Measurements from ENCODE around the gene KCNH1. TPM values are rescaled to one million over a fixed set of nuclear protein-coding genes. Genes with fewer than 3 reads are reported as not detected.

Gene KCNH1
- total RNA-seq, 1 donor from 2014 or later, result 3.2 TPM

DNA sequence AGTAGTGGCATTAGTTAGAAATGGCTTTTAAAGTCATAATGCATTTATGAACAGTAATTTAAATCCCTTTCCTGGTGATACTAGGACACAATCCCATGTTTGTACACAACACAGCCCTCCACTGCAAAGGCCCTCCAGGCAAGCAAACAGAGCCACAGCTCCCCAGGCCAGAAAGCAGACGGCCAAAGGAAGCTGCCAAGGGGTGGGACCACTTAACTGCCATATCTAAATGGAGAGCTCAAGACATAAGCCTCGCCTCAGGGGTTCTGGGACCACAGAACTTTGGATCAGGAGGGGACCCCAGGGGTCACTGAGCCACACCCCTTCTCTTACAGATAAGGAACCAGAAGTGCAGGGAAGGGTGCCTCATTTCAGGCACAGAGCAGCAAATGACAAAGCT is 189.7 kb downstream of the KCNH1 start:
- ATAC-seq, result no peak

GRCh38 chr1:210942513-210942912 is 191.4 kb downstream of the KCNH1 start:
- DNase-seq (ENCODE audit: low spot score) (no peak), ATAC-seq (no peak)
- intact Hi-C loops (cut with DNase I), result no loop called here

More for the DNA sequence above, 189.7 kb downstream of the KCNH1 start:
- no peak for DNase-seq (ENCODE audit: low spot score)
- intact Hi-C loops (cut with DNase I), result no loop called here

DNA sequence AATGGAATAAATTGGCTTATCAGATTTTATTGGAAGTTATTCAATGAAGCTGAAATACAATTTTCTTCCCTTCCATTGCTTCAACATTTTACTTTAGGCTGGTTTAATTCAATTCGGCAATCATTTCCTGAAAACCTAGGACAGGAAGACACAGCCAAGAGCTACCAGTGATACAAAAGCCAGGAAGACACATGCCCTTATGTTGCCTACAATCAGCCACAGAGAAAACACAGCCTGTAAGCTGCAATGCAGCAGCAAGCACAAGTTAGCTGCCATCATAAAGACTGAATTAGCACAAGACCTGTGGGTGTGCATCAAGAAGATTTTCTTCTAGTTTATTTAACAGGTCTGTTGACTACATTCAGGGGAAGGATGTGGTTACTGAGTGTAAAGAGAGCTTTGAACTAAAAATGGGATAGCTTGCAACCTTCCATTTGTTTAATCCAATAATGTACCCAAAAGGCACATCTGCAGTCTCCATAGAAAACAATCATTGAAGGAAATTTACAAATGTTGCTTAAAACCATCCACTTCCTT is 193.8 kb downstream of the KCNH1 start:
- DNase-seq (ENCODE audit: low spot score), result no peak
- intact Hi-C loops (cut with DNase I), result no loop called here
- no peak for ATAC-seq

GRCh38 chr1:210938416-210938925 is 195.5 kb downstream of the KCNH1 start:
- no peak for ATAC-seq

DNA sequence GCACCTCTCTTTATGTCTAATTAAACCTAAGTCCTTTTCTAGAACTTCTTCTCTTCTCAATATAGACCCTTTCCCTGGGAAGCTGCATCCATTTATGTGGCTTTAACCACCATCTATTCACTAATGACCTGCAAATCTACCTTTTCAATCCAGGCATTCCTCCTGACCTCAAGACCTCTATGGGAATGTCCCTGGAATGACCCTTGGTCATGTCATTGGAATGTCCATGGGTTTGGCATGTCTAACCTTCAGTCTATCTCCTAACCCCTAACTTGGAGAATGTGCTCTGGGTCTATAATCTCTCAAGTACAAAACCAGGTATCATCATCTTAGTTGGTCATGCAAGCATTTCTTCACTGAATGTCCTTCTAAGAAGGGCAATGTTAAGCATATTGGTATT is 196.1 kb downstream of the KCNH1 start:
- intact Hi-C loops (cut with DNase I), result no loop called here
- ATAC-seq (no peak), DNase-seq (ENCODE audit: low spot score) (no peak)

More at GRCh38 chr1:210938416-210938925, 195.5 kb downstream of the KCNH1 start:
- intact Hi-C loops (cut with DNase I), result no loop called here
- DNase-seq (ENCODE audit: low spot score), result no peak

DNA sequence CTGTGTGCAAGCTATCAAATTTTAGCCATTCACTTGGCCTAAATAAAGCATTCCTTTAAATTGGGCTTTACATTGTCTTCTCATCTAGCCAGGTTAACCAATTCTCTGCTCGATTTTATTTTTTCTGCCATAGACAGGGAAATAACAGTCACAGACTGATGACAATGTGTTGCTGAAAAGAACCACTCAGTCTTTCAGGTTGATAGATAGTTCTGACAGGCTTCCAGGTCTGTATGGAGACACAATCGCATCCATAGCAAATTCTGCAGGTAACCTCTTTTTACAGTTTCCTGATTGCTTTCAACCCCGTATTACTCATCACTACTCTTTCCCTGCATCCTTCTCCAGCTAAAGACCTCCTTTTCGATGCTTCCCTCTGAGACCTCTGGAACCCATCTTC is 198.0 kb downstream of the KCNH1 start:
- DNase-seq (ENCODE audit: low spot score), result no peak
- ATAC-seq, result no peak
- intact Hi-C loops (cut with DNase I), result no loop called here

GRCh38 chr1:210932104-210932503 is 201.8 kb downstream of the KCNH1 start:
- intact Hi-C loops (cut with DNase I), result no loop called here
- ATAC-seq (no peak), DNase-seq (ENCODE audit: low spot score) (no peak)

DNA sequence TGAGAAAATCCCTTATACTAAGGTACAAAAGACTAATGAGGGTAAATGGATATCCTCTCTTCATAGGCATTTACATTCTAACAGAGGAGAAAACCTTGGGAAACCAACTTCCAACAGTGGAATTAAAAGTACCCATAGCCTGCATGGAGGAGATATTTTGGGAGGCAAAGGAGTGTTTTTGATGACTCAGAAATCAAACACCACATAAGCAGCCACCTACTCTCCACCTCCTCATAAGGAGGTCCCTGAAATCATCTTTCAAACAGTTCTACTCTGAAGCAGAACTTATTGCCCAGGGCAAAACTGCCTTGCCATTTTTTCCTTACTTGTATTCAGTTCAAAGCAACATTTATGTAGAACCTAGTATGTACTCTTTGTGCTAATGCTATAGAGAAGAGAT is 211.3 kb downstream of the KCNH1 start:
- no peak for ATAC-seq
- DNase-seq (ENCODE audit: low spot score), result no peak
- intact Hi-C loops (cut with DNase I), result no loop called here

GRCh38 chr1:210920716-210921694 is 212.9 kb downstream of the KCNH1 start:
- ATAC-seq (no peak), DNase-seq (ENCODE audit: low spot score) (no peak)
- intact Hi-C loops (cut with DNase I), result no loop called here

- ATAC-seq (no peak), DNase-seq (ENCODE audit: low spot score) (no peak)
- intact Hi-C loops (cut with DNase I), result no loop called here
These were observed 213.7 kb downstream of the KCNH1 start for GRCh38 chr1:210920258-210920657.

DNA sequence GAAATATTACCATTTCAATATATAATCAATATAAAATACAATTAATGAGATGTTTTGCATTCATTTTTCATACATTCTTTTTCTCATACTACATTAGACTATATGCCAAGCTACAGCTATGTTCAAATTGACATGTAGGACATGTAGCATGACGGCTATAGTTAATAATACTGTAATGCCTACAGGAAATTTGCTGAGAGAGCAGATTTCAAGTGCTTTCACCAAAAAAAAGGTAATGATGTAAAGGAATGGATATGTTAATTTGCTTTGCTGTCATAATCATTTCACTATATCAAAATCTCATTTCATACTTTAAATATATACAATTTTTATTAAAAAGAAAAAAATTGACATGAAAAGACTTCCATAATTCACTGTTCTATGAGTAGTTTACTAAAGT is 215.1 kb downstream of the KCNH1 start:
- DNase-seq (ENCODE audit: low spot score) (no peak), ATAC-seq (no peak)
- intact Hi-C loops (cut with DNase I), result no loop called here

- intact Hi-C loops (cut with DNase I), result no loop called here
- DNase-seq (ENCODE audit: low spot score) (no peak), ATAC-seq (no peak)
These were observed 216.3 kb downstream of the KCNH1 start for GRCh38 chr1:210917560-210918169.

GRCh38 chr1:210916548-210916947 is 217.4 kb downstream of the KCNH1 start:
- no peak for DNase-seq (ENCODE audit: low spot score)
- intact Hi-C loops (cut with DNase I), result no loop called here

DNA sequence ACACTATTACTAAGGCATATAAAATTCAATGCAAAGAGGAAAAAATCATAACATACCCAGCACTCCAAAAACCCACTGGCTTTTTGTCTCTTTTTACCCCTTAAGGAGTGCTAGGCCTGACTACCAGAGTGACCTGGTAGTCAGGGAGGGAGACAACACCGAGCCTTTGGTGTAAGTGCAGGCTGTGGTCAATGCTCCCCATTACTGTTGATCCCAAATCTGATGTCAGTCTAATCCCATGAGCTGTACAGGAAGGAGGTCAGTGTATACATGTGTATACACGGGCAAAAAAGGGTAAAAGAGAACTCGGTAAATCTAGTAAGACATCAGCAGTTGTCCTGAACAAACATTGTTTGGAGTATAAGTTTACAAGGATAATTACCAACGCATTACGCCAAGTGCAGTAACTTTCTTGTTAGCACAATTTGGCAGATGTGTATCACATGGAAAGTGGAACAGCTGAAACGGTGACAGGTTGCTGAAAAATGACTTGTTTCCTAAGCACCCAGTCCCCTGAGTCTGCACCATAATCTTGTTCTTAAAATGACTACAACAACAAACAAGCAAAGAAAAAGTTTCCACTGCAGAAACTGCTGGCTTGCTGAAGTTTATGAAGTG is 217.9 kb downstream of the KCNH1 start:
- no peak for DNase-seq (ENCODE audit: low spot score)
- no peak for ATAC-seq
- intact Hi-C loops (cut with DNase I), result no loop called here

More at GRCh38 chr1:210916548-210916947, 217.4 kb downstream of the KCNH1 start:
- no peak for ATAC-seq

DNA sequence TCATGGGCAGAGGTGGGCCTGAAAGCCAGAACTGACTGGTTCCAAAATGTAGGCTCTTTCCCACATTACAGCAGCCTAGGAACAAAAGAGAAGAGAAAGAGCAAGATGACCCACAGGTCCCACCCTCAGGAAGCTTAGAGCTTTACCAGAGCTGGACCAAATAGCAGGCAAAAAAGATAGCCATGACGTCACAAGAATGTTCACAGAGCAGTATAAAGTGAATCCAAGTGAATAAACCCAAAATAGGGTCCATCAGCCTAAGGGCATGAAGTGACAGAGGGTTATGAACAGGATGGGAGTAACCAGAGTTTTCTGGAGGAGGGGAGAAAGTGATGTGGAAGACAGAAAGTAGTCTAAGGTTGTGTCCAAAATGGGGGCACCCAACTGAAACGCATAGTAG is 221.2 kb downstream of the KCNH1 start:
- ATAC-seq (no peak), DNase-seq (ENCODE audit: low spot score) (no peak)
- intact Hi-C loops (cut with DNase I), result no loop called here

GRCh38 chr1:210910020-210910575 is 223.8 kb downstream of the KCNH1 start:
- intact Hi-C loops (cut with DNase I), result no loop called here
- DNase-seq (ENCODE audit: low spot score) (no peak), ATAC-seq (peak; percentile 75)

- no peak for DNase-seq (ENCODE audit: low spot score)
- intact Hi-C loops (cut with DNase I), result no loop called here
- ATAC-seq, result no peak
These were observed 225.2 kb downstream of the KCNH1 start for GRCh38 chr1:210908791-210909190.

- intact Hi-C loops (cut with DNase I), result no loop called here
- DNase-seq (ENCODE audit: low spot score) (no peak), ATAC-seq (no peak)
These were observed 225.7 kb downstream of the KCNH1 start for GRCh38 chr1:210908257-210908656.

GRCh38 chr1:210907251-210907805 is 226.6 kb downstream of the KCNH1 start:
- ATAC-seq (no peak), DNase-seq (ENCODE audit: low spot score) (no peak)
- intact Hi-C loops (cut with DNase I), result no loop called here

All from sciatic nerve (tissue), 2 donors.